Smooth muscle cell (in vitro differentiated cells): ENCODE data around the gene NOTCH1. TPM values are rescaled to one million over a fixed set of nuclear protein-coding genes. Genes with fewer than 3 reads are reported as not detected.

Experiments used
- DNase-seq: peaks from one replicate; lab custom pipeline; 2025; ENCODE audit not compliant: unreplicated experiment; lab: John Stamatoyannopoulos, UW
- H2AFZ ChIP-seq: fragments of 200-600 bp; sonication (generic); 2 replicates; pipeline ENCODE4 v1.6.0; 2016; ENCODE audit warnings: antibody characterized with exemption, low read depth, mild to moderate bottlenecking
- H3F3A ChIP-seq: fragments of 200-600 bp; sonication (generic); 2 replicates; pipeline ENCODE4 v1.6.0; 2017; ENCODE audit warnings: antibody characterized with exemption, low read depth
- H3K27ac ChIP-seq: fragments of 200-600 bp; sonication (generic); 2 replicates; pipeline ENCODE4 v1.5.1; 2016; ENCODE audit warnings: low read depth, mild to moderate bottlenecking
- H3K27me3 ChIP-seq: fragments of 200-600 bp; sonication (generic); 2 replicates; pipeline ENCODE4 v1.6.1; 2016; ENCODE audit warnings: low read depth, mild to moderate bottlenecking
- H3K36me3 ChIP-seq: fragments of 200-600 bp; sonication (generic); 2 replicates; pipeline ENCODE4 v1.5.1; 2016; ENCODE audit warnings: low read depth
- H3K4me1 ChIP-seq: fragments of 200-600 bp; sonication (generic); 2 replicates; pipeline ENCODE4 v1.5.1; 2016; ENCODE audit warnings: low read depth
- H3K4me2 ChIP-seq: fragments of 200-600 bp; sonication (generic); 2 replicates; pipeline ENCODE4 v1.6.0; 2016; ENCODE audit warnings: mild to moderate bottlenecking
- H3K4me3 ChIP-seq: fragments of 200-600 bp; sonication (generic); 2 replicates; pipeline ENCODE4 v1.5.1; 2016; ENCODE audit warnings: mild to moderate bottlenecking
- H3K79me2 ChIP-seq: fragments of 200-600 bp; sonication (generic); 2 replicates; pipeline ENCODE4 v1.6.0; 2016; ENCODE audit warnings: low read depth, mild to moderate bottlenecking
- H3K9ac ChIP-seq: fragments of 200-600 bp; sonication (generic); 2 replicates; pipeline ENCODE4 v1.6.0; 2016; ENCODE audit warnings: low read depth
- H3K9me3 ChIP-seq: fragments of 200-600 bp; sonication (generic); replicated peaks from 2 replicates; pipeline ENCODE4 v1.5.1; 2016; ENCODE audit warnings: low read depth
- H4K20me1 ChIP-seq: fragments of 200-600 bp; sonication (generic); 2 replicates; pipeline ENCODE4 v1.6.0; 2016; ENCODE audit warnings: low read depth
- WGBS: methylation state at CpG from one replicate; pipeline ENCODE4 v1.1.7; 2016; ENCODE audit warnings: low lambda C conversion rate; 5-methylcytosine and 5-hydroxymethylcytosine counted together
- polyA plus RNA-seq: library from polyadenylated mRNA; unstranded; fragments of >200 nt; fragmentation: Nextera tagmentation; extraction: Ambion mirVana; gene quantifications from 2 replicates; pipeline ENCODE4 v1.2.1, GENCODE V29; 2016
- total RNA-seq: library from RNA; depleted of rRNA; stranded (reverse); fragments of >200 nt; gene quantifications from 2 replicates; pipeline ENCODE4 v1.2.3, GENCODE V29; 2014
- TF ChIP-seq, protein P1 (sequence below): fragments of 200-600 bp; sonication (generic); IDR thresholded peaks from 2 replicates; pipeline ENCODE4 v1.5.1; 2017; ENCODE audit warnings: borderline replicate concordance, mild to moderate bottlenecking, antibody characterized with exemption; ENCODE audit not compliant: insufficient read depth, poor library complexity, severe bottlenecking

Gene NOTCH1
- total and polyA plus RNA-seq, 2 experiments from 2014 or later: 7.2 to 13.2 TPM

DNA sequence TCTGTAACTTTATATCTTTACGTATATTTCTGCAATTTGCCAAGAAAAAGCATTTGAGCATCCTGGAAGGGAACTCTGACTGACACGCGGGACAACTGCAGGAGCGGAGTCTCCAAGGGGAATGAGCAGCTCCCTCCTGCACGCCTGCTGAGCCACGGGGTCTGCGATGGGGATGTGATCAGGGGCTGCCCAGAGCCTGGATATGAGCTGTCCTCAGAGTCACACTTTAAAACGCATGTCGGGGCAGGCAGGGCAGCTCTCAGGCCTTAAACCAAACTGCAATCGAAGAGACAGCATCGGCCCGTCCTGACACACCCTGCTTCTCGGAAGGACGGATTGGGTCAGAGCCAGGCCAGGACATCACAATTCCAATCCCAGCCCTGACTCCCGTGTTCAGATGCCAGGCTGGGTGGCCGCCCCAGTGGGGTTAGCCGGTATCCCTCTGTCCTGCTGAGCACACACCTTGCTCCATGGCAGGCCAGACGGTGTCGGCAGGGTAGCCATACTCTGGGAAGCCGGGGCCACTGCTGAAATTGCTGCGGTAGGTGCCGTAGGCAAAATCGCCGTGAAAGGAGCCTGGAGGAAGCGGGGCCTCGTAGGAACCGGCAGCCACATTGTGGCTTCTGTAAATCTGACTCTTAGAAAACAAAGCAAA, 80.2 kb downstream of the NOTCH1 start:
- DNase-seq: no peak
- H3K27me3 ChIP-seq: no peaks in the 10 kb centered on the region
- TF ChIP-seq, protein P1, sequence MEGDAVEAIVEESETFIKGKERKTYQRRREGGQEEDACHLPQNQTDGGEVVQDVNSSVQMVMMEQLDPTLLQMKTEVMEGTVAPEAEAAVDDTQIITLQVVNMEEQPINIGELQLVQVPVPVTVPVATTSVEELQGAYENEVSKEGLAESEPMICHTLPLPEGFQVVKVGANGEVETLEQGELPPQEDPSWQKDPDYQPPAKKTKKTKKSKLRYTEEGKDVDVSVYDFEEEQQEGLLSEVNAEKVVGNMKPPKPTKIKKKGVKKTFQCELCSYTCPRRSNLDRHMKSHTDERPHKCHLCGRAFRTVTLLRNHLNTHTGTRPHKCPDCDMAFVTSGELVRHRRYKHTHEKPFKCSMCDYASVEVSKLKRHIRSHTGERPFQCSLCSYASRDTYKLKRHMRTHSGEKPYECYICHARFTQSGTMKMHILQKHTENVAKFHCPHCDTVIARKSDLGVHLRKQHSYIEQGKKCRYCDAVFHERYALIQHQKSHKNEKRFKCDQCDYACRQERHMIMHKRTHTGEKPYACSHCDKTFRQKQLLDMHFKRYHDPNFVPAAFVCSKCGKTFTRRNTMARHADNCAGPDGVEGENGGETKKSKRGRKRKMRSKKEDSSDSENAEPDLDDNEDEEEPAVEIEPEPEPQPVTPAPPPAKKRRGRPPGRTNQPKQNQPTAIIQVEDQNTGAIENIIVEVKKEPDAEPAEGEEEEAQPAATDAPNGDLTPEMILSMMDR: no peak
- H3K4me3 ChIP-seq: no peak overlapping the region
- no peaks in the 10 kb centered on the region for H3F3A ChIP-seq
- no peak overlapping the region for H2AFZ ChIP-seq
- no peak overlapping the region for H3K4me2 ChIP-seq
- no peak overlapping the region for H3K9ac ChIP-seq
- WGBS: 98% methylated on average over 27 of the region's 27 CpGs
- H3K36me3 ChIP-seq: peaks cover 24% of the 10 kb centered on the region
- H3K79me2 ChIP-seq: peaks cover 57% of the 10 kb centered on the region
- no peak overlapping the region for H3K27ac ChIP-seq
- H4K20me1 ChIP-seq: peaks cover 99% of the 10 kb centered on the region
- no peaks in the 10 kb centered on the region for H3K4me1 ChIP-seq
- no peaks in the 10 kb centered on the region for H3K9me3 ChIP-seq

DNA sequence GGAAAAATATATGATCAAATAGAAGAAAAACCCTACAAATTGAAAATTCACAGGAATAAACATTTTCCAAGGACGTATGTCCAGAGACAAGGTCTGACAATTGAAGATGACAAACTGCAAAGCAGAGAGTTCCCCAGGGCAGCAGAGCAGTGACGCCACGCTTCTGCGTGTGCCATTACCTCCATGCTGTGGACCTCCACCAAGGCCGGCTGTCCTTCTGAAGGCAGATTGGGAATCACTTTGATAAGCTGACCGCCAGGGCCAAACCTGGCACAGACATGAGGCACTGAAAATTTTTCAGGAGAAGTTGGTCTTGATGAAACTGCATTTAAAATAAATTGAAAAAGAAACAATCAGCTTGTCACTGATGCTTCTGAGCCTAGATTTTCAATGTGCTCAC, 81.6 kb downstream of the NOTCH1 start:
- 98% methylated on average over 6 of the region's 6 CpGs for WGBS

DNA sequence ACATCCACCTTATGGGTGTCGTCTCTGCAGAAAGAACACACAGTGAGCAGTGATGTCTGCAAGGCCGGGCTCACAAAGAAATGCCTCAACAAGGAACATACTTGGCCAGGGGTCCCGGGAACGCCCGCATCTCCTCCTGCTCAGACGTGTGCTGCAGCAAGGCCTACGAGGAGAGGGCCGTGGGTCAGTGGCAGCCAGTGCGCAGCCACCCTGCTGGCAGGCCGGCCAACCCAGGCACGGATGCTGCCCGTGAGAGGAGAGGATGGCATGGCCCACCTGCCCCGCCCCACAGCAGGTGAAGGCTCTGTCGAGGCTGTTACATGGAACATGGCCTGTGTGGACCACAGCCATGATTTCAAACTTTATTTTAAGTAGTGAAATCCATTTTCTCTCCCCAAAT, 82.3 kb downstream of the NOTCH1 start:
- Histone ChIP-seq H3K79me2 (peaks cover 39% of the 10 kb centered on the region), H3K4me2 (no peak overlapping the region), H3K4me1 (no peaks in the 10 kb centered on the region), H3K9ac (no peak overlapping the region), H3K27me3 (no peaks in the 10 kb centered on the region), H3F3A (no peaks in the 10 kb centered on the region), H3K4me3 (no peak overlapping the region), H2AFZ (no peak overlapping the region), H4K20me1 (peaks cover 98% of the 10 kb centered on the region), H3K9me3 (no peaks in the 10 kb centered on the region), H3K36me3 (peaks cover 25% of the 10 kb centered on the region), H3K27ac (no peak overlapping the region)
- TF ChIP-seq, protein P1: no peak
- WGBS: 98% methylated on average over 14 of the region's 14 CpGs
- no peak for DNase-seq

More for the DNA sequence above, 81.6 kb downstream of the NOTCH1 start:
- DNase-seq: no peak
- Histone ChIP-seq H3K9me3 (no peaks in the 10 kb centered on the region), H3F3A (no peaks in the 10 kb centered on the region), H3K27ac (no peak overlapping the region), H3K4me3 (no peak overlapping the region), H4K20me1 (peaks cover 98% of the 10 kb centered on the region), H3K4me2 (no peak overlapping the region), H2AFZ (no peak overlapping the region), H3K79me2 (peaks cover 46% of the 10 kb centered on the region), H3K9ac (no peak overlapping the region), H3K27me3 (no peaks in the 10 kb centered on the region), H3K36me3 (peaks cover 24% of the 10 kb centered on the region), H3K4me1 (no peaks in the 10 kb centered on the region)
- TF ChIP-seq, protein P1: no peak

DNA sequence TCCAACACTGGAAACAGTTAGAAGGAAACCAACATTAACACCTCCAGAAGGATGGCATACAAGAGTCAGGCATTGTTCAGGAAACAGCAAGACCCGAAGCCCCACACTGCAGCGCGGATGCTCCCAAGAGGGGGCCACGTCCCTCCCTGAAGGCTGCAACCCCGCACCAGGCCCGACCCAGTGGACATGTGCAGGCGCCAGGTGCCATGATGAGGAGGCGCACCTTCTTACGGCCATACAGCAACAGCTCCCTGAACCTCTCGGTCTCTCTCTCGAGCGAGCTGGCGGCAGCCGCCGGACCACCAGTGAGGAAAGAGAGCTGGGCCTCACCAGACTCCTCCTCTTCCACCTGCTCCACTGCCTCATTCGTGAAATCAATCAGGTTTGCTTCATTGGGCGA, 83.2 kb downstream of the NOTCH1 start:
- H2AFZ ChIP-seq: no peak overlapping the region
- WGBS: 98% methylated on average over 17 of the region's 17 CpGs
- TF ChIP-seq, protein P1: no peak
- H3K4me2 ChIP-seq: no peak overlapping the region
- H3K36me3 ChIP-seq: peaks cover 23% of the 10 kb centered on the region
- no peak for DNase-seq
- peaks cover 98% of the 10 kb centered on the region for H4K20me1 ChIP-seq
- H3K4me3 ChIP-seq: no peak overlapping the region
- no peak overlapping the region for H3K9ac ChIP-seq
- no peak overlapping the region for H3K27ac ChIP-seq
- no peaks in the 10 kb centered on the region for H3K9me3 ChIP-seq
- no peaks in the 10 kb centered on the region for H3F3A ChIP-seq
- no peaks in the 10 kb centered on the region for H3K4me1 ChIP-seq
- H3K79me2 ChIP-seq: peaks cover 30% of the 10 kb centered on the region
- H3K27me3 ChIP-seq: no peaks in the 10 kb centered on the region
